Hematopoietic multipotent progenitor cell treated with erythropoietin and hydrocortisone succinate and interleukin-3 and kit ligand, for 4 days (in vitro differentiated cells): ENCODE results near the gene C10orf120.

Experiments
- DNase-seq: peaks from one replicate; pipeline ENCODE4 v3.0.0-alpha.2; 2015

The C10orf120 gene

GRCh38 chr10:122658356-122659049, 41.1 kb downstream of the C10orf120 start:
- DNase-seq = no peak

GRCh38 chr10:122657729-122658128, 41.9 kb downstream of the C10orf120 start:
- no peak for DNase-seq

DNA sequence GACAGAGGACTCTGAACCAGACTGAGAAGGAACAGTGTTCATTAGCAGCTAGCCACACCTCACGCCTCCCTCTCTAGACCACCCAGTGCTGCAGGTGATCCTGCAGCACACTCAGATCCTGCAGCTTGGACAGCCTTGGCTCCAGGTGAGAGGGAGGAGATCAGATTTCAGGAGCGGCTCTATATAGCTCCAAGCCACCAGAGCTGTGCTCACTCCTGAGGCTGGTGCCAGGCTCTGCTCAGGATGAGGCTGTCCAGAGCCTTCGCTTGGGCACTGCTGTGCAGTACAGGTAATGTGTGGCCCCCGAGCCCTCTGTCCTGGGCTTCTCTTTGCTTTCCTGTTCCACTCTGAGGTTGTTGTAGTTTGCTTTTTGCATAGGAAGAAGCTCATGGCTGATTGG, 42.4 kb downstream of the C10orf120 start:
- no peak for DNase-seq

DNA sequence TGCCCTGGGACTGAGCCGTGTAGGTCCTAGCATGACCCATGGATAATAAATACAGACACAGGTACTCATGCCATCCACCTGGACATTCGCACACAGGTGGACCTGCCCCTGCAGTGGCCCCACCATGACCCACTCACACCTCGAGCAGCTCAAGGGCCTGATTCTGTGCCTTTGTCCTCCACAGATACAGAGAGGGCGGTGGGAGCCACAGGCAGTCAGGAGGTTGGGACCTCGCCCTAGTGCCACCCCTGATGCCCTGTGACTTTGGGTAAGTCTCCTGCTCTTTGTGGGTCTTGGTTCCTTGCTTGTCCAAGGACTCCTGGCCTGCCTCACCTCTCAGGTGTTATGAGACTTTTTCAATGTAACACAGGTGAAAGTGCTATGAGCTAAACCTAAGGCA, 42.9 kb downstream of the C10orf120 start:
- DNase-seq = no peak

GRCh38 chr10:122656308-122656705, 43.3 kb downstream of the C10orf120 start:
- DNase-seq = no peak

DNA sequence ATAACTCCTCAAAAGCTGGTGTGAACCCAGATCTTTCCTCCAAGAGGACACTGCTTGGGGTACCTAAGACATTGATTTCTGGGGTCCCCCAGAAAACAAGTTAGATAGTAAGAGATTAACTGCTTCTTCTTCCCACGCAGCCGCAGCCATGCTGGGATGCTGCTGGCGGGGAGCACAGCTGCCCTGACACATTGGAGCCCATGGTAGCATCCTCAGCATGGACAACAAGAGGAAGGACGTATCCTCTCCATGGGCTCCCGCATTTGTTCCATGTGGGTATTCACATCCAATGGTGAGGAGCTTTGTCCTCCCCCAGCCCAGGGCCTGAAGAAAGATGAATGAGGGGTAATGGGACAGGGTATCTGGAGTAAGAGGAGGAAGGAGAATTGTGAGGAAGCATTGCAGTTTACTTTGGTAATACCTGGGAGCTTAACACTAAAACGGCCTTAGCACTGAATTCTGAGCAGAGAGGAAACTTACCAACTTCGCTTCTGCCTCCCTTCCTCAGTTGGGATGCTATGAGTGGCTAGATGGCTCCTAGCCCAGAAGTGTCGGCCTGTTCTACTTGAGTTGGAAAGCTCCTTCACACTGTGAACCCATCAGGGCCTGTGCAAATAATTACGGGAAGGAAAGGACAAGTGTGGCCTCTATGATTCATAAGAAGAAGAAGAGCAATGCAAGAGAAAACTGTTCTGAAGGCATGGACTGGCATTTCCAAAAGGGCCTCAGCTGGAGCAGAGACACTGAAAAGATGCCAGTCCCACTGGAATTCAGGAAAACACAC, 43.9 kb downstream of the C10orf120 start:
- DNase-seq = no peak

GRCh38 chr10:122650331-122650730, 49.3 kb downstream of the C10orf120 start:
- DNase-seq = no peak

DNA sequence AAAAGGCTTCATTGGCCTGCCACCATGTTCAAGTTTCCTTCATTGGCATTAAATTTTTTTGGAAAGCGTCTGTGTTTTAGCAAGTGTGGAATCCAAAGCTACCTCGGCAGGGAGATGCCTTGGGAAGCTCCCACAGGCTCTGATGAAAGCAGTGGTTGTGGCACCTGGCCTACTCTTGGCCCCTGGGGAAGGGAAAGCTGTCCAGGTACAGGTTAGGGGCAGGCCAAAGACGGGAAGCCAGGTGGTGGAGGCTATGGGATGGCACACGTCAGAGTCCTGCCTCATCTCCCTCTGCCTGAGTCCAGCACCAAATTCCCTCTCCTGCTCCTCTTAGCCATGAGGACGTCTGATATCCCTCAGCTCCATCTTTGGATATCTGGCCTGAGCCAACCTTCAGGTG, 49.7 kb downstream of the C10orf120 start:
- no peak for DNase-seq

DNA sequence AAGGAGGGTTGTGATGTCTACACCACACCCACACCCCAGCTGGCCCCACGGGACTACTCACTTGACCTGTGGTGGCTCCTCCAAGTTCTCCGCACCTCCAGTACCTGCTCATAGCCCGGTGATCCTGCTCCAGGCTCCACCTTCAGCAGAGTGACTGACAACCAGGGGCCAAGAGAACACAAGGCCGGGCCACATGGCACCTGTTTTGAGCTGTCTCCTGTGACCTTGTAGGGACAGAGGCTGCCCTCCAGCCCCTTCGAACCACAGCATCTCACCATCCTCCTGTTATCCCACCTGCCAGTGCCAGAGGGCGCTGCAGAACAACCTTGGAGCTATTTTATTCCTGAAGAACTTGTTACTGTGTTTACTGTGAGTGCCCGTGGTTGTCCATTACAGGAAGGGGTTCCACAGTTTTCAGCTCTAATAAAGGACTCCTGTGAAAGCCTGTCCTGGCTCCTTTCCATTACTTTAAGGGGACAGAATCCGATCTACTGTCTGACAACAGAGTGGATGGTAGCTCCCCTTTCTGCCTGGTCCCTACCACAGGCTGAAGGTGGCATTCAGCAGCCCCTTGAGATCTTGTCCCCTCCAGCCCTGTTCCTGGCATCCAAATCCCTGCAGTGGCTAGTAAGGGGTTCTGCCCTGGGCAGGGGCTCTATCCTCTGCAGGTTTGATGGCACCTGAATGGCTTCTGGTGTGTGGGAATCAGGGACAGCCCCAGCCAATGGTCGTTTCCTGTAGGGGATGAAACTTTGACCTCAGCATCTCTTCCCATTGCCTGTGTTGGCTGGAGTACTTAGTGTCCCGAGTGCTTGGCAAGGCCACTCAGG, 50.8 kb downstream of the C10orf120 start:
- DNase-seq = peak; percentile 68
